22Rv1 (cell line): ENCODE results near the gene SERPINH1.

Source experiments
- H3K27ac ChIP-seq: fragments of 450-650 bp; 2 replicates; pipeline ENCODE4 v1.5.1; 2017
- CTCF ChIP-seq: fragments of 450-650 bp; IDR thresholded peaks from 2 replicates; pipeline ENCODE4 v1.5.1; 2017; ENCODE audit warnings: mild to moderate bottlenecking
- ZFX ChIP-seq: fragments of 450-650 bp; IDR thresholded peaks from 2 replicates; pipeline ENCODE4 v1.6.1; 2017; ENCODE audit warnings: antibody characterized with exemption, borderline replicate concordance

SERPINH1 gene

GRCh38 chr11:75547617-75548058 lies 14.4 kb upstream of the SERPINH1 start:
- no peak overlapping the region for H3K27ac ChIP-seq

GRCh38 chr11:75548595-75549272 lies 13.3 kb upstream of the SERPINH1 start:
- no peak for TF ChIP-seq CTCF
- TF ChIP-seq ZFX: no peak
- no peak overlapping the region for H3K27ac ChIP-seq

More at GRCh38 chr11:75547617-75548058, 14.4 kb upstream of the SERPINH1 start:
- TF ChIP-seq CTCF (peak; percentile 91), ZFX (no peak)

GRCh38 chr11:75549370-75549958 lies 12.6 kb upstream of the SERPINH1 start:
- no peak overlapping the region for H3K27ac ChIP-seq
- TF ChIP-seq ZFX (no peak), CTCF (no peak)

GRCh38 chr11:75553182-75553581 lies 8.9 kb upstream of the SERPINH1 start:
- no peak overlapping the region for H3K27ac ChIP-seq
- no peak for TF ChIP-seq ZFX

GRCh38 chr11:75553889-75554257 lies 8.2 kb upstream of the SERPINH1 start:
- TF ChIP-seq ZFX: no peak
- TF ChIP-seq CTCF: no peak
- H3K27ac ChIP-seq: no peak overlapping the region

GRCh38 chr11:75554258-75555022 lies 7.6 kb upstream of the SERPINH1 start:
- no peak overlapping the region for H3K27ac ChIP-seq
- no peak for TF ChIP-seq ZFX
- no peak for TF ChIP-seq CTCF

GRCh38 chr11:75555079-75555811 lies 6.8 kb upstream of the SERPINH1 start:
- H3K27ac ChIP-seq: no peak overlapping the region
- TF ChIP-seq CTCF: no peak
- TF ChIP-seq ZFX: no peak
